HG02588 (cell line): Measurements from ENCODE around the gene PHF20.
"Not testable (repeated sequence)": the region's sequence is repeated elsewhere in the genome, so short reads cannot be mapped to it uniquely, and the experiment has no call there.

Source experiments
- ATAC-seq: cut with Tn5 transposase; IDR thresholded peaks from one replicate; pipeline ENCODE4 v1.9.1; 2021; ENCODE audit warnings: mild to moderate bottlenecking, moderate library complexity; ENCODE audit not compliant: unreplicated experiment

Gene PHF20

DNA sequence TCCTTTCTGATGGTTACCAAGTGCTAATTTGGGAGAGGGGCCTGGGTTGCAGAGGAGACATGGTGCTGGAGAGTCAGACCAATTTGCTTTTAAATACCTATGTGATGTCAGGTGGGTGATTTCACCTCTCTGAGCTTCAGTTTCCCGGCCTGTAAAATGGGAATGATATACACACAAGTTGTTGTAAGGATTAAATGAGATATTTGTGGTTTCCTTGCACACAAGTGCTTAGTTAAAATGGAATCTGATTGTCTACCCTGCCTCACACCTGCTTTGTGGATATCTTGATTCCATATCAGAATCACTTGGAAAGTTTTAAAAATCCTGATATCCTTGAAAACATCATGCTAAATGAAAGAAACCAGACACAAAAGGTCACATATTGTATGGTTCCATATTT, 138.0 kb downstream of the PHF20 start:
- ATAC-seq: no peak

GRCh38 chr20:35910254-35910653, 138.4 kb downstream of the PHF20 start:
- ATAC-seq: no peak

DNA sequence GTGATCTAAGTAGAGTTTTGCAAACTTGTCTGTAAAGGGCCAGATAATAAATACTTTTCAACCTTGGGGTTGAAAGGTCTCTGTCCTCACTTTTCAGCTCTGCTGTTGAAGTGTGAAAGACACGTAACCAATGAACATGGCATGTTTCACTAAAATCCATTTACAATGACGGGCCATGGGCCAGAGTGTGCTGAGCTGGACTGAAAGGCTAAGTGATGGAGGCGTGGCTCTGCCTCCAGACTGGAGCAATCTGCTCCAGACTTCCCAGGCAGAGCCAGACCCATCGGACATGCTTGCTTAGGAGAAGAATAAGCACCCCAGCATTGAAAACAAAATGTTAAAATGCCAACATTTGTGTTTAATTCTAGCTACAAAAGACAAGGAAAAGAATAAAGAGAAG, 141.1 kb downstream of the PHF20 start:
- ATAC-seq: no peak

DNA sequence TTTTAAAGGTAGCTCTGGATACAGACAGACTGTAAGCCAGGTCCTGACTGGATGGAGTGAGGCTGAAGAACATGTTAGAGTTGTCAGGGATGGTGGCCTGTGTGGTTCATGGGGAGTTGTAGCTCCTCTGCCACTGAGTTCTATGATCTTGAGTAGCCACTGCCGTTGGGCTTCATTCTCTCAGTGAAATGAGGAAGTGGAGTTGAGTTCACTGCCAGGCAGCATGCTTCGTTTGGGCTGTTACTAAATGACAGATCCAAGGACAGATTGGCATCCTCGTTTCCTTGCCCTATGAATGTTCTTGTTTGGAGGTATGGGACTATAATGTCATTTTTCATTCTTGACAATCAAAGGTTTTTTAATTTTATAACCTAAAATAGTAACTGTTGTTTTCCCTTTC, 145.3 kb downstream of the PHF20 start:
- ATAC-seq: no peak

- no peak for ATAC-seq
These were observed 146.2 kb downstream of the PHF20 start for GRCh38 chr20:35918021-35918420.

GRCh38 chr20:35920523-35920922, 148.7 kb downstream of the PHF20 start:
- ATAC-seq: no peak

- ATAC-seq: no peak
These were observed 157.5 kb downstream of the PHF20 start for GRCh38 chr20:35929301-35929700.

GRCh38 chr20:35934050-35934449, 162.2 kb downstream of the PHF20 start:
- no peak for ATAC-seq

DNA sequence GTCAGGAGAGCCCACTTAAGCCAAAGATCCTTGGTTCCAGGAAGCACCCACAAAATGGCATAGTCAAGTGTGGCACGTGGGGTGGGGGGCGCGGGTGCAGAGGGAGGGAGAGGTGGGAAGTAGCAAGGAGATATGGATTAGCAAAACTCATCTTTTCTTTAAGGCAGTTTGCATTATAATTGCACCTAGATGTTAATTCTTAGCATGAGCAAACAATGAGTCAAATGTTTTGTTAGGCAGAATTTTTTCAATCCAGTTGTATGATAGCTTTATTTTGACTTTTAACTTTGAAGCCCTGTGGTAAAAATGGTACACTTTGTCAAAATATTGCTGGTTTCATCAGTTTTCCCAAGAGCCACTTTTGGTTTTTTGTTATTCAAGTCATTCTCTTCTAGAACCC, 167.4 kb downstream of the PHF20 start:
- ATAC-seq: no peak

- ATAC-seq: no peak
These were observed 169.8 kb downstream of the PHF20 start for GRCh38 chr20:35941620-35942019.

GRCh38 chr20:35942243-35942642, 170.4 kb downstream of the PHF20 start:
- ATAC-seq: no peak

GRCh38 chr20:35947489-35947888, 175.7 kb downstream of the PHF20 start:
- ATAC-seq: no peak

- ATAC-seq: no peak
These were observed 176.1 kb downstream of the PHF20 start for GRCh38 chr20:35947907-35948306.

DNA sequence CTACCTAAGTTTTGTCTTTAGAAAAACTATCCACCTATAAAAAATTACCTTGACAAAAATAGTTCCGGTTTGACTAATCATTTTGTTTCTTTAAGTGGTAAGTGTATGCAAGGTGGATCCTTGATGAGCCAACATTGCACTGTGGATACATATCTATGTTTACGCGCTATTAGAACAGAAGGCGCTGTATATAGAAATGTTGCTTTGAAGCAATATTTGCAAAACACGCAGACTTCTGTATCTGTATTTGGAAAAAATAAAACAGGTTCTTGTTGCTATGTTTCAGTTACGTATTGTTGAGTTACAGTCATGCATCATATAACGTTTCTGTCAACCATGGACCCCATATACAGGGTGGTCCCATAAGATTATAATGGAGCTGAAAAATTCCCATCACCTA, 178.3 kb downstream of the PHF20 start:
- no peak for ATAC-seq

DNA sequence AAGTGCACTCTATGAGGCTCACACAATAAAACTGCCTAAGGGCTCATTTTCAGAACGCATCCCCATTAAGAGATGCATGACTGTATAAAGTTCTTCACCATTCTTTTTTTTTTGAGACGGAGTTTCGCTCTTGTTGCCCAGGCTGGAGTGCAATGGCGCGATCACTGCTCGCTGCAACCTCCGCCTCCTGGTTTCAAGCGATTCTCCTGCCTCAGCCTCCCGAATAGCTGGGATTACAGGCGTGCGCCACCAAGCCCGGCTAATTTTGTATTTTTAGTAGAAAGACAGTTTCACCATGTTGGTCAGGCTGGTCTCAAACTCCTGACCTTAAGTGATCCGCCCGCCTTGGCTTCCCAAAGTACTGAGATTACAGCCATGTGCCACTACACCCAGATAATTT, 180.3 kb downstream of the PHF20 start:
- ATAC-seq: not testable (repeated sequence)

DNA sequence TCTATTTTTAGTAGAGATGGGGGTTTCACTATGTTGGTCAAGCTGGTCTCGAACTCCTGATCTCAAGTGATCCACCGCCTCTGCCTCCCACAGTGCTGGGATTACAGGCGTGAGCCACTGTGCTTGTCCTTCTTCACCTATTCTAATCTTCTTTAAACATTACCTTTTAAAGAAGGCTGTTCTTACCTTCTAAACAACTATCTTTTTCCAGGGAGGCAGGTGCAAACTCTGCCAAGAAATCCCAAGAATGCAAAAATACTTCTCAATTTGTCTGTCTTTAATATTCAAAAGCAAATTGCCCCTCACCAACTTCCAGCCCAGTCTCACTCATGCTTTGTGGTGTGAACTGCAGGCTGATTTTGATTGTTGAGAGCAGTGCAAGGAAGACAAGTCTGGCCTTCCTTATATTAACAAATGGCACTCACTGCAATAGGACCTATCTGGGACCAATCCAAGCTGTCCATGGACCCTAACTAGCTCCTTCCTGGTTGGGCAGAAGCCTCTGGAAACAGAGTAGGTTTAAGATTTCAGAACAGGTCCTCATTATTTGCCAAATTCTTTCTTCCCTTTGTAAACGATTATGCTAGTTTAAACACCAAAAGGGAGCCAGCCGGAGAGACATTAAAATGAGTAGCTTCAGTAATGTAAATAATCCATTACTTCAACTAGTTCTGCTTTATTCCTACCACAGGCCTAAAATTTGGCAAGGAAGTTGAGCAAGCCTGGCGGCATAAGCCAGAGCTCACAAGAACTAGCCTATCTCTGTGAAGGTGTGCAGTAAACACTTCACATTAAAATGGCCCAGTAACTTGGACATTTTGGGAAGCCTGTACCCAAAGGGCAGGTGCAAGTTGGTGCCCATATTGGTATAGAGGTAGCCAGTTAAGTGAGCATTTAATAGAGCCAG, 180.9 kb downstream of the PHF20 start:
- no peak for ATAC-seq

DNA sequence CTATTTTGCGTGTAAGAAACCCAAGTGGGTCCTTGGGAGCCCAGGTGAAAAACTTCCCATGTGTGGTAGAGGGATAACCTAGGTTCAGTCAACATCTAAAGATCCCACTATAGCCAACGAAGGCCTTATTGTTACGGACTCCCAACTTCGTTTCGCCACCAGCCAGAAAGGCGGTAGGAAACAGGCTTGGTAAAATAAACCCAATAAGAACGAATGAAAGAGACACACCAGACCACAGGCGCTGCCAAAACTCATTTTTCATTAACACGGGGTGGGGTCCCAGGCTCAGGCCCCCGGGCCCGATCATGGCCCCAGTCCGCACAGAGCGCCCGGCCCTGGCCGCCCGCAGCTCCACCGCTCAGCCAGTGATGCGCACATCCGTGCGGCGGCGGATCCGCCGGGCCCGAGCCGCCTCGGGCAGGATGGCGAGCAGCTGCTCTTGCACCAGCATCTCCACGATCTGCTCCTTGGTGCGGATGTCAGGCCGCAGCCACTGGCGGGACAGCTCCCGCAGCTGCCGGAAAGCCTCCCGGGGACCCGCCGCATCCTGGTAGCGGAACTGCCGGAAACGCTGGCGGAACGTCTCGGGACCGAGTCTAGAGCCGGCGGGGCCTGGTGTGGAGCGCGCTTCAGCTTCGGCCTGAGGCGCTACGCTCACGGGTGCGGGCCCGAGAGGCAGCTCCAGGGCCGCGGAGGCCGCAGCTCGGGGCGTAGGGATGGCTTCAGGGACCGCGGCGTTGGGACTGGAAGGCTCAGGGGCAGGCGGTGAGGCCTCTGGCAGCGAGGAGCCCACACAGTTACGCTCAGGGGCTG, 181.8 kb downstream of the PHF20 start:
- ATAC-seq: peak; percentile 34

DNA sequence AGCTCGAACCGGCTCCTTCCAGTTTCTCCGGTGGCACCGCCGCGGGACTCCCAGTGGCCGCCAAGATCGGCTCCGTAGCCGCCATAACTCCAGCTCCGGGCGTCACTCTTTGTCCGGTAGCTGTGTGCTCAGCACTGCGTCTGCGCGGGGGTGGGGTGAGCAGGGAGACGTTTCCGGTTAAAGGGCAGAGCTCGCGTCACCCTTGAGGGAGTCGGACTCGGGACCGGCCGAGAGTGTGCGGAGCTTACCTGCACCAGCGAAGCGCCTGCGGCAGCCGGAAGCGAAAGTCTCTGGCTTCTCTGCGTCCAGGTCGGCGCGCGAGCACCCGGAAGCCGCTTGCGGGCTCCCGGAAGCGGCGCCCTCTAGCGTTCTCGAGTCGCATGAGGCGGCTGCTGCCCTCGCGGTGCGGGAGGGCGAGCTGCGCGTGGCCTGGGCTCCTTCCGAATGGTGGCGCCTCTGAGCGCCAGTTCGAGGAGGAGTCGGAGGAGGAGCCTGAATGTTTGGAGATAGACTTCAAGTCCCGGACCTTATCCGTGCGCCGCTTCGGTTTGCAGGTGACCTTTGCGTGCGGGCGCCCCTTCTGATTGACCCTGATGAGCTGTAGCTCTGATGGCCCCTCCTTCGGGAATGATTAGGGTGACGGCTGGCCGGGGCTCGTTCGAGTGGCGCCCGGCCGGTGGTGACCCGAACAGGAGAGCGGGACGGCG, 182.5 kb downstream of the PHF20 start, which contains the start of gene SCAND1:
Gene SCAND1 (minus strand): TSS at position 303 of the 707 bp plus-strand sequence. CDS start 218 bp downstream, at position 85.
- ATAC-seq: peak; percentile 80

DNA sequence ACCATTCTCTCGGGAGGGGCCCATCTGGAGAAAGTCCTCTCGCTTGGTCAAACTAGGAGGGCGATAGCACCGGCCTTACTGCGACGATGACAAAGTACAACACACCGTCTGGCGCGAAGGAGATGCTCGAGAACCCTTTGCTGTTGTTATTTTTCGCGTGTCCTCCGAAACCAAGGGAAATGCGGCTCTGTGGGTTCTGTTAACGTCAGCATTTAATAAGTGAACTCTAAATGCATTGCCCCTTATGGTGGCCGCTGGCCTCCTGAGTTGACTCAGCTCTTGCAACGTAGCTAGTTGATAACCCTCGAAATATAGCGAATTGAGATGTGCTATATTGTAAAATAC, 183.1 kb downstream of the PHF20 start:
- ATAC-seq: no peak

GRCh38 chr20:35956616-35957015, 184.8 kb downstream of the PHF20 start:
- no peak for ATAC-seq

- not testable (repeated sequence) for ATAC-seq
These were observed 187.5 kb downstream of the PHF20 start for GRCh38 chr20:35959291-35959690.
